ENCODE data around the gene DHRS3. TPM values are rescaled to one million over a fixed set of nuclear protein-coding genes. Genes with fewer than 3 reads are reported as not detected.
"Not testable (repeated sequence)": the region's sequence is repeated elsewhere in the genome, so short reads cannot be mapped to it uniquely, and the experiment has no call there.

The DHRS3 gene
- polyA plus RNA-seq (ENCODE audit: insufficient read length), result 13.2 TPM

- no peak for DNase-seq (ENCODE audit: low read depth)
These were observed at the start of gene DHRS3 for GRCh38 chr1:12617901-12618660. TSS of gene DHRS3 (minus strand) at chr1:12618210. CDS start at chr1:12617348, 862 bp downstream.

GRCh38 chr1:12666141-12666735 is 48.2 kb upstream of the DHRS3 start:
- no peak for DNase-seq (ENCODE audit: low read depth)

GRCh38 chr1:12665511-12665910 is 47.5 kb upstream of the DHRS3 start:
- DNase-seq (ENCODE audit: low read depth), result no peak

GRCh38 chr1:12662556-12662955 is 44.5 kb upstream of the DHRS3 start:
- DNase-seq (ENCODE audit: low read depth), result no peak

GRCh38 chr1:12661606-12662219 is 43.7 kb upstream of the DHRS3 start:
- DNase-seq (ENCODE audit: low read depth), result no peak

GRCh38 chr1:12658531-12659453 is 40.8 kb upstream of the DHRS3 start:
- DNase-seq (ENCODE audit: low read depth), result peak; percentile 47

GRCh38 chr1:12657885-12658512 is 40.0 kb upstream of the DHRS3 start:
- not testable (repeated sequence) for DNase-seq (ENCODE audit: low read depth)

GRCh38 chr1:12657060-12657884 is 39.3 kb upstream of the DHRS3 start:
- DNase-seq (ENCODE audit: low read depth), result no peak

- no peak for DNase-seq (ENCODE audit: low read depth)
These were observed 38.6 kb upstream of the DHRS3 start for GRCh38 chr1:12656575-12656974.

GRCh38 chr1:12654657-12655056 is 36.6 kb upstream of the DHRS3 start:
- DNase-seq (ENCODE audit: low read depth), result no peak

- DNase-seq (ENCODE audit: low read depth), result no peak
These were observed 36.1 kb upstream of the DHRS3 start for GRCh38 chr1:12654004-12654567.

- DNase-seq (ENCODE audit: low read depth), result no peak
These were observed 32.0 kb upstream of the DHRS3 start for GRCh38 chr1:12649971-12650421.

GRCh38 chr1:12648741-12649140 is 30.7 kb upstream of the DHRS3 start:
- DNase-seq (ENCODE audit: low read depth), result no peak

GRCh38 chr1:12645401-12645800 is 27.4 kb upstream of the DHRS3 start:
- DNase-seq (ENCODE audit: low read depth), result not testable (repeated sequence)

GRCh38 chr1:12644829-12645228 is 26.8 kb upstream of the DHRS3 start:
- DNase-seq (ENCODE audit: low read depth), result no peak

- DNase-seq (ENCODE audit: low read depth), result no peak
These were observed 26.2 kb upstream of the DHRS3 start for GRCh38 chr1:12644237-12644636.

GRCh38 chr1:12643785-12644184 is 25.8 kb upstream of the DHRS3 start, which contains the start of gene AADACL4:
TSS of gene AADACL4 (plus strand) at chr1:12644085. CDS start at chr1:12644547, 462 bp downstream.
- DNase-seq (ENCODE audit: low read depth), result no peak

GRCh38 chr1:12643079-12643478 is 25.1 kb upstream of the DHRS3 start:
- no peak for DNase-seq (ENCODE audit: low read depth)

GRCh38 chr1:12640958-12641272 is 22.9 kb upstream of the DHRS3 start:
- DNase-seq (ENCODE audit: low read depth), result no peak
